B cell (primary cell): ENCODE results near the gene SPIB. TPM values are rescaled to one million over a fixed set of nuclear protein-coding genes. Genes with fewer than 3 reads are reported as not detected.

ENCODE experiments used
- ATAC-seq: fragments of 200-7000 bp; cut with Tn5 transposase; one replicate; pipeline ENCODE4 v1.10.0; 2021; ENCODE audit warnings: low read depth, mild to moderate bottlenecking, moderate number of reproducible peaks, moderate library complexity
- CTCF ChIA-PET: fragments of 350-600 bp; sonication (Branson Sonifier 250); formaldehyde crosslinking; loops from one replicate; lab custom pipeline; 2021; ENCODE audit warnings: antibody characterized with exemption, inconsistent platforms; lab: Charles Lee
- POLR2A ChIA-PET: fragments of 350-600 bp; sonication (Branson Sonifier 250); formaldehyde crosslinking; loops from one replicate; lab custom pipeline; 2021; ENCODE audit warnings: antibody characterized with exemption; lab: Charles Lee
- DNase-seq: peaks from one replicate; pipeline ENCODE4 v3.0.0; 2013
- H2AFZ ChIP-seq: 2 replicates; pipeline ENCODE4 v1.6.1; 2012; ENCODE audit warnings: mild to moderate bottlenecking, low read depth, low read length; ENCODE audit not compliant: insufficient read depth, poor library complexity, severe bottlenecking
- H3K27ac ChIP-seq, 2 donors: 1 replicate in 1 of 2; 2 replicates in 1 of 2; pipeline ENCODE4 v1.5.1; 2012 to 2013; ENCODE audit warnings: low read length in 2 of 2, mild to moderate bottlenecking in 2 of 2, moderate library complexity in 1 of 2
- H3K27me3 ChIP-seq, 4 experiments: fragments of 200-600 bp in 1 of 4; sonication (generic) in 1 of 4; replicated peaks in 1 of 4; 1 replicate in 2 of 4; 2 replicates in 2 of 4; pipeline versions ENCODE4 v1.6.1 to v1.7.0; 2013 to 2016; ENCODE audit warnings: low read length in 3 of 4, mild to moderate bottlenecking in 2 of 4, mixed read lengths in 1 of 4, moderate library complexity in 1 of 4; ENCODE audit not compliant: insufficient read depth in 4 of 4, control insufficient read depth in 3 of 4; ENCODE audit errors: control extremely low read depth in 1 of 4
- H3K36me3 ChIP-seq, 2 experiments: replicated peaks in 1 of 2; 1 replicate in 1 of 2; 2 replicates in 1 of 2; pipeline versions ENCODE4 v1.6.1 to v1.7.1; 2013; ENCODE audit warnings: low read length in 1 of 2; ENCODE audit not compliant: insufficient read depth in 2 of 2, control insufficient read depth in 1 of 2; ENCODE audit errors: control extremely low read depth in 1 of 2, extremely low read depth in 1 of 2
- H3K4me1 ChIP-seq, 2 donors: fragments of 200-600 bp in 1 of 2; sonication (generic) in 1 of 2; 1 replicate in 1 of 2; 2 replicates in 1 of 2; pipeline versions ENCODE4 v1.5.1 to v1.6.1; 2013 to 2017; ENCODE audit warnings: low read length in 2 of 2; ENCODE audit not compliant: control insufficient read depth in 2 of 2, insufficient read depth in 2 of 2
- H3K4me2 ChIP-seq: replicated peaks from 2 replicates; pipeline ENCODE3; 2012; ENCODE audit warnings: mild to moderate bottlenecking, low read depth, low read length; ENCODE audit not compliant: poor library complexity, severe bottlenecking
- H3K4me3 ChIP-seq, 5 experiments: fragments of 200-600 bp in 1 of 5; sonication (generic) in 1 of 5; 1 replicate in 3 of 5; 2 replicates in 2 of 5; pipeline versions ENCODE4 v1.5.1 to v1.7.0; 2011 to 2016; ENCODE audit warnings: low read length in 4 of 5, mild to moderate bottlenecking in 4 of 5, low read depth in 2 of 5, control low read depth in 1 of 5, moderate library complexity in 1 of 5; ENCODE audit not compliant: insufficient read depth in 1 of 5; ENCODE audit errors: control extremely low read depth in 1 of 5, extremely low read depth in 1 of 5
- H3K79me2 ChIP-seq: fragments of 200-600 bp; sonication (generic); one replicate; pipeline ENCODE4 v1.6.0; 2016; ENCODE audit warnings: low read length; ENCODE audit not compliant: control insufficient read depth, insufficient read depth
- H3K9ac ChIP-seq: fragments of 200-600 bp; sonication (generic); 2 replicates; pipeline ENCODE4 v1.6.1; 2017; ENCODE audit warnings: mild to moderate bottlenecking, low read length, moderate library complexity
- H3K9me3 ChIP-seq, 3 donors: one replicate each; pipeline versions ENCODE4 v1.6.1 to v1.7.1; 2013; ENCODE audit warnings: low read length in 2 of 3; ENCODE audit not compliant: control insufficient read depth in 2 of 3, insufficient read depth in 1 of 3; ENCODE audit errors: control extremely low read depth in 1 of 3
- H4K20me1 ChIP-seq: 2 replicates; pipeline ENCODE4 v1.6.0; 2012; ENCODE audit warnings: mild to moderate bottlenecking, low read length; ENCODE audit not compliant: insufficient read depth, control insufficient read depth, poor library complexity, severe bottlenecking
- H3K27ac Mint-ChIP-seq: one replicate; pipeline ENCODE4 v1.8.0; 2021; ENCODE audit warnings: mixed read lengths
- H3K27me3 Mint-ChIP-seq: one replicate; pipeline ENCODE4 v1.8.0; 2021; ENCODE audit warnings: mixed read lengths
- H3K4me1 Mint-ChIP-seq: one replicate; pipeline ENCODE4 v1.8.0; 2021; ENCODE audit warnings: mixed read lengths
- H3K4me3 Mint-ChIP-seq: one replicate; pipeline ENCODE4 v1.8.0; 2021; ENCODE audit warnings: mixed read lengths
- H3K9me3 Mint-ChIP-seq: one replicate; pipeline ENCODE4 v1.8.0; 2022; ENCODE audit warnings: mixed read lengths; ENCODE audit not compliant: insufficient read depth
- EZH2 ChIP-seq: IDR thresholded peaks from 2 replicates; pipeline ENCODE4 v1.6.1; 2012; ENCODE audit warnings: borderline replicate concordance, low read depth, mild to moderate bottlenecking, moderate library complexity, low read length; ENCODE audit not compliant: insufficient read depth, poor library complexity, severe bottlenecking
- WGBS: methylation state at CpG from one replicate; pipeline ENCODE4 v1.1.5; 2013; ENCODE audit warnings: missing lambda C conversion rate; ENCODE audit not compliant: insufficient coverage; 5-methylcytosine and 5-hydroxymethylcytosine counted together
- intact Hi-C: fragments of 100-400 bp; cut with micrococcal nuclease; formaldehyde crosslinking; loops from one replicate; pipeline ENCODE4 v1.10.0; 2022
- polyA plus RNA-seq: library from polyadenylated mRNA; depleted of rRNA; stranded (reverse); fragments of >200 nt; gene quantifications from 2 replicates; pipeline ENCODE4 v1.2.3, GENCODE V29; 2012
- total RNA-seq, 2 donors: library from RNA; stranded (reverse); fragments of 120-200 nt in 1 of 2; gene quantifications; 1 replicate in 1 of 2; 2 replicates in 1 of 2; pipeline versions ENCODE4 v1.2.3 to v1.2.4, GENCODE V29; 2013 to 2022
- TF ChIP-seq, protein P1 (sequence below): fragments of 200-600 bp; IDR thresholded peaks from one replicate; pipeline ENCODE4 v1.8.0; 2022; ENCODE audit warnings: antibody characterized with exemption, mild to moderate bottlenecking

Gene SPIB
- total and polyA plus RNA-seq, 2 donors (not counting 1 experiment from before 2014, with no cell fraction given): 183 to 205 TPM

GRCh38 chr19:50398675-50399367 lies 19.9 kb upstream of the SPIB start:
- Histone ChIP-seq H4K20me1 (no peaks in the 10 kb centered on the region), H3K4me1 (no peaks in the 10 kb centered on the region), H3K9me3 (no peaks in the 10 kb centered on the region), H3K9ac (no peak overlapping the region), H3K36me3 (peaks cover 0 to 19% of the 10 kb centered on the region in 2 experiments), H3K4me3 (no peak overlapping the region), H2AFZ (no peak overlapping the region), H3K79me2 (peaks cover 37% of the 10 kb centered on the region), H3K27me3 (no peaks in the 10 kb centered on the region), H3K27ac (no peak overlapping the region), H3K4me2 (no peak overlapping the region)
- ATAC-seq (no peak), DNase-seq (no peak)
- Mint-ChIP-seq H3K9me3 (no peaks in the 10 kb centered on the region), H3K27ac (no peak overlapping the region), H3K4me1 (no peaks in the 10 kb centered on the region), H3K4me3 (no peak overlapping the region), H3K27me3 (no peaks in the 10 kb centered on the region)
- 99% methylated on average over 6 of the region's 13 CpGs for WGBS
- intact Hi-C loops: no loop called here
- ChIA-PET POLR2A (no interaction called here), CTCF (no interaction called here)
- TF ChIP-seq, protein P1, sequence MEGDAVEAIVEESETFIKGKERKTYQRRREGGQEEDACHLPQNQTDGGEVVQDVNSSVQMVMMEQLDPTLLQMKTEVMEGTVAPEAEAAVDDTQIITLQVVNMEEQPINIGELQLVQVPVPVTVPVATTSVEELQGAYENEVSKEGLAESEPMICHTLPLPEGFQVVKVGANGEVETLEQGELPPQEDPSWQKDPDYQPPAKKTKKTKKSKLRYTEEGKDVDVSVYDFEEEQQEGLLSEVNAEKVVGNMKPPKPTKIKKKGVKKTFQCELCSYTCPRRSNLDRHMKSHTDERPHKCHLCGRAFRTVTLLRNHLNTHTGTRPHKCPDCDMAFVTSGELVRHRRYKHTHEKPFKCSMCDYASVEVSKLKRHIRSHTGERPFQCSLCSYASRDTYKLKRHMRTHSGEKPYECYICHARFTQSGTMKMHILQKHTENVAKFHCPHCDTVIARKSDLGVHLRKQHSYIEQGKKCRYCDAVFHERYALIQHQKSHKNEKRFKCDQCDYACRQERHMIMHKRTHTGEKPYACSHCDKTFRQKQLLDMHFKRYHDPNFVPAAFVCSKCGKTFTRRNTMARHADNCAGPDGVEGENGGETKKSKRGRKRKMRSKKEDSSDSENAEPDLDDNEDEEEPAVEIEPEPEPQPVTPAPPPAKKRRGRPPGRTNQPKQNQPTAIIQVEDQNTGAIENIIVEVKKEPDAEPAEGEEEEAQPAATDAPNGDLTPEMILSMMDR: no peak
- TF ChIP-seq EZH2: no peak

- Histone ChIP-seq H3K9ac (no peak overlapping the region), H3K4me2 (no peak overlapping the region), H3K27ac (no peak overlapping the region), H3K4me1 (no peaks in the 10 kb centered on the region), H2AFZ (no peak overlapping the region), H3K27me3 (no peaks in the 10 kb centered on the region), H4K20me1 (no peaks in the 10 kb centered on the region), H3K4me3 (no peak overlapping the region), H3K79me2 (peaks cover 32% of the 10 kb centered on the region), H3K36me3 (peaks cover 0 to 19% of the 10 kb centered on the region in 2 experiments), H3K9me3 (no peaks in the 10 kb centered on the region)
- no peak for ATAC-seq
- Mint-ChIP-seq H3K9me3 (no peaks in the 10 kb centered on the region), H3K27me3 (no peaks in the 10 kb centered on the region), H3K27ac (no peak overlapping the region), H3K4me3 (no peak overlapping the region), H3K4me1 (no peaks in the 10 kb centered on the region)
- intact Hi-C loops: no loop called here
- CTCF ChIA-PET: no interaction called here
- no peak for DNase-seq
- POLR2A ChIA-PET: no interaction called here
- TF ChIP-seq EZH2: no peak
- TF ChIP-seq, protein P1: no peak
- 93% methylated on average over 6 of the region's 10 CpGs for WGBS
These were observed 19.4 kb upstream of the SPIB start for GRCh38 chr19:50399368-50399745.
